Stimulated activated naive CD8-positive, alpha-beta T cell treated with anti-CD3 and anti-CD28 coated beads, Interleukin-15, Interleukin-2, amounts not matched to agents 100 U/mL and 50 U/mL, for 24 hours (primary cell): ENCODE measurements around the gene SLC13A1.
"Not testable (repeated sequence)": the region's sequence is repeated elsewhere in the genome, so short reads cannot be mapped to it uniquely, and the experiment has no call there.

Experiments used
- ATAC-seq: fragments of 150-1000 bp; cut with Tn5 transposase; one replicate; pipeline ENCODE4 v1.10.0; 2021
- DNase-seq: peaks from one replicate; pipeline ENCODE4 v3.0.0; 2021

Gene SLC13A1

GRCh38 chr7:123199883-123200282 is at the start of gene SLC13A1:
Gene SLC13A1 (minus strand): TSS chr7:123199969. CDS start chr7:123199946, 23 bp downstream.
- no peak for DNase-seq
- no peak for ATAC-seq

DNA sequence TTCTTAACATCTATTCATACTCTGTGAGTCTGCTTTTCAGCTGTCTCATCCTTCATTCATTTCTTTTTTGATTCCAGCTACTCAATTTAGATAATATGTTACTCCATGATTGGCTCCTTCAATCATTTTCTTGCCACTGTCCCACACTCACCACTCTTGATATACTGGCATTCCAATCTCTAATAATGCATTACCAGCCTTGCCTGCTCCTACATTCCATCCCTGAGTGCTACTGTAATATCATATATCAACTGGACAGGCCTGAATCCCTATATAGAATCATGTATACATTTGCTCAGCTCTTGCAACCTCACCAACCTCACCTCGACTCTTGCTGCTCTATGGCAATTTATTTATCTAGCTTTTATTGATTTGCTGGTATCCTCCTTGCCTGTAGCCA is 45.0 kb upstream of the SLC13A1 start:
- ATAC-seq (no peak), DNase-seq (no peak)

- ATAC-seq (no peak), DNase-seq (no peak)
Measured at GRCh38 chr7:123242467-123243092, 42.8 kb upstream of the SLC13A1 start.

GRCh38 chr7:123241809-123242208 is 42.0 kb upstream of the SLC13A1 start:
- ATAC-seq (no peak), DNase-seq (no peak)

DNA sequence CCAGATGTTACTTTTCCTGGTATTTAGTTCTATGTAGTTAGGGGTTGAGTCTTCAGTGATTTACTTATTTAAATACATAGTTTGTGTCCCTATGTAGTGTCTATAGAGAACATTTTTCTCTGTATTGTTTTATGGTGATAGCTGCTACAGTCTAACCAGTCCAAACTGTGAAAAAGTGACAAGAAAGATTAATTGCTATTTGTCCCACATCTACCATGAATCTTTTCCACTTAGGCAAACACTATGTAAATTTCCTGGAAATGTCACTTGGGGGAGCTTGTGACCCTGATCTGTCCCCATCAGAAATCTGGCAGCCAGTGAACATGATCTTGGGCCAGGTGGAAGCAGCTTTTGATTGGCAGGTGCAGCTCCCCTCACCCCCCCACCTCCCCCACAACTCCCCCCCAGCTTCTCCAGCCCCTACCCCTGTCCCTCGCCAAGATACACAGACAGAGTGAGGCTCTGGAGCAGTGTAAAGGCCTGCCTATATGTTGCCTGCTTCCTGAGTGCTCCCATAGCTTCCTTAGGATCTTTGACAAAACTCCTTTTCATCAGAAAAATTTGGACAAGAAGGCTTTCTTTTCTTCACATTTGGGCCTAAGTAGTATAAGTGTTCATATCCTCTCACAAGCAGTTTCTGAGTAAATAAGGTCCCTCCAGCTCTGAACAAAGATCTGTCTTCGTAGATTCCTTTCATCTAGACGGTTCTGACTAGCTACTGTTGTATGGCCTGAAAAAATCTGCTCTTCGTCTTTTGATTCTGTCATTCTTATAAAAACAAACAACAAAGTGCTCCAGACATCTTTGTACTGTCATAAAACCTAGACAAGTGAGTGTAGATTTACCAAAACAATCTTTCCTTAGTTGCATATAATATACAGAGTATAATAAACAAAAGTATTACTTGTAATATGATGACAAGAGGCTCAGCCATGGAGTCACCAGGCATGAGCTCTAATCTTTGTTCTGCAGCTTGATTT is 31.5 kb upstream of the SLC13A1 start:
- no peak for ATAC-seq
- no peak for DNase-seq

GRCh38 chr7:123230603-123231002 is 30.8 kb upstream of the SLC13A1 start:
- no peak for ATAC-seq
- DNase-seq = no peak

DNA sequence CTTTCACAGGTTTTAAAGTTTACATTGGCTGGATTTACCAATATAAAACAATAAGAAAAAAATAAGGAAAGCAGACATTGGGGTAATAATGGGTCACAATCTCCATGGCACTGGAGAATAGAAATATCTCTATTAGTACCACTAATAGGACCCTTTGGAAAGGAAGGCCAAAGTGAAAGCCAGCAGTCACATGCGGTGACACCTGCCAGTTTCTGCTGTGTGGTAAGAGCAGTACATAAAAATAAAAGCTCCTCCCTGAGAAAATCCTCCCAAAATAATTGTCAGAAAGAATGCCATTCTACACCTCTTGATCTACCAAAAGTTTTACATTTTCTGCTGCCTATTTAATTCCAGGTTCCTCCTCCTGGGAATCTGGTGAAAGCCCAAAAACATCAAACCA is 30.4 kb upstream of the SLC13A1 start:
- no peak for ATAC-seq
- DNase-seq = no peak

GRCh38 chr7:123229426-123229825 is 29.7 kb upstream of the SLC13A1 start:
- DNase-seq = no peak
- no peak for ATAC-seq

DNA sequence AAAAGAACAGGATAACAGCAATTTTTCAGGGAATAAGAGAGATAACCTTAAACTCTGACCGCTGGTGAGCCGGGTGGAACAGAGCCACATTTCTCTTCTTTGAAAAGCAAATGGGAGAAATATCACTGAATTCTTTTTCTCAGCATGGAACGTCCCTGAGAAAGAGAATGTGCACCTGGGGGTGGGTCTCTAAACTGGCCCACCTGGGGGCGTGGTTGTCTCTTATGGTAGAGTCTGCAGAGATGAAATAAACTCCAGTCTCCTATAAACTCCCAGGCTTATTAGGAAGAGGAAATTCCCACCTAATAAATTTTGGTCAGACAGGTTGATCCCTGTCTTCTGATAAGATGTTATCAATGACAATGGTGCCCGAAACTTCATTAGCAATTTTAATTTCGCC is 27.9 kb upstream of the SLC13A1 start:
- not testable (repeated sequence) for DNase-seq

DNA sequence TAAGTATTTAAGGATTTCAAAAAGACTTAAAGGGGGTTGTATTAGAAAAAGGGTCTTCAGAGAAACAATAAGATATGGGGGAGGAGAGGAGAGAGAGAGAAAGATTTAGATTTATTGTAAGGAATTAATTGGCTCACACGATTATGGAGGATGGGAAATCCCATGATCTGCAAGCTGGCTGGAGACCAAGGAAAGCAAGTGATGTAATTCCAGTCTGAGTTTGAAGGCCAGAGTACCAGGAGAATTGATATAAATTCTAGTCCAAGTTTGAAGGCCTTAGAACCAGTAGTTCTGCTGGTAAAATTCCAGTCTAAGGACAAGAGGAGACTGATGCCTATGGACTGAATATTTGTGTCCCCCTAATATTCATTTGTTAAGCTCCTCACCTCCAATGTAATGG is 20.6 kb upstream of the SLC13A1 start:
- no peak for ATAC-seq
- DNase-seq = no peak

More for the DNA sequence above, 27.9 kb upstream of the SLC13A1 start:
- not testable (repeated sequence) for ATAC-seq

GRCh38 chr7:123218866-123219265 is 19.1 kb upstream of the SLC13A1 start:
- ATAC-seq = no peak

GRCh38 chr7:123216825-123217224 is 17.1 kb upstream of the SLC13A1 start:
- ATAC-seq (no peak), DNase-seq (no peak)

More at GRCh38 chr7:123218866-123219265, 19.1 kb upstream of the SLC13A1 start:
- no peak for DNase-seq

DNA sequence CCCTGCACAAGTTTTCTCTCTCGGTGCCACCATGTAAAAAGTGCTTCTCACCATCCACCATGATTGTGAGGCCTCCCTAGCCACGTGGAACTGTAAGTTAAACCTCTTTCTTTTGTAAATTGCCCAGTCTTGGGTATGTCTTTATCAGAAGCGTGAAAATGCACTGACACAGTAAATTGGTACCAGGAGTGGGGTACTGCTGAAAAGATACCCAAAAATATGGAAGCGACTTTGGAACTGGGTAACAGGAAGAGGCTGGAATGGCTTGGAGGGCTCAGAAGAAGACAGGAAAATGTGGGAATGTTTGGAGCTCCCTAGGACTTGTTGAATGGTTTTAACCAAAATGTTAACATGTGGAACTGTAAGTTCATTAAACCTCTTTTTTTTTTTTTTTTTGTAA is 15.6 kb upstream of the SLC13A1 start:
- DNase-seq = no peak
- ATAC-seq = no peak

DNA sequence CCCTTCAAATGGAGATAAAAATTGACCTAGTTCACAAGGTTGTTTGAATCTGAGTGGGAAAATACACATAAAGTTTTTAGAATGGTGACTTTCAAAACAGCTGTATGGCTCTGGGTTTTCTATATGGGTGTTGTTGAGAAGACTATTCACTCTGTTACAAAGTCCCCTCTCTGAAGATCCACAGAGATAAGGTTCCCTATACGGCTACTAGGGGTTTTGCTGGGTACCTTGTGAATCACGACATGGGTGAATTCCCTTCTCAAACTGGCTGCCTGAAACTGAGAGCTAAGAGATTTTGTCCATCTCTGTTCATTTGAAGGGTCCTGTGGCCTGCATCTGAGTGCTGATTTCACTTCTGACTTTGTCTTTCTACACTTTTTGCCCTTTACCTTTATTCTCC is 11.8 kb upstream of the SLC13A1 start:
- ATAC-seq (no peak), DNase-seq (no peak)

DNA sequence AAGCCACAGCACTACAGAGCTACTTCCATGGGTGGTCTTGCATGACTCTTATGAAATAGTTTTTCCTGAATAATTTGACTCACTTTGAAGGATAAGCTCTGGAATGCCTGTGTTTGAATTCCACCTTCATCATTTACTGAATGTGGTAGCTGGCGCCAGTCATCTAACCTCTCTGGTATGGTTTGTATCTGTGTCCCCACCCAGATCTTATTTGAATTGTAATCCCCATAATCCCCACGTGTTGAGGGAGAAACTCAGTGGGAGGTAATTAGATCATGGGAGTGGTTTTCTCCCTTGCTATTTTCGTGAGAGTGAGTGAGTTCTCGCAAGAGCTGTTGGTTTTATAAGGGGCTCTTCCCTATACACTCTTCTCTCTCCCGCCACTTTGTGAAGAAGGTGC is 11.2 kb upstream of the SLC13A1 start:
- ATAC-seq = no peak

GRCh38 chr7:123209786-123210185 is 10.0 kb upstream of the SLC13A1 start:
- ATAC-seq (no peak), DNase-seq (no peak)

More for the DNA sequence above, 11.2 kb upstream of the SLC13A1 start:
- no peak for DNase-seq

- ATAC-seq (no peak), DNase-seq (no peak)
Measured at GRCh38 chr7:123208793-123209192, 9.0 kb upstream of the SLC13A1 start.

DNA sequence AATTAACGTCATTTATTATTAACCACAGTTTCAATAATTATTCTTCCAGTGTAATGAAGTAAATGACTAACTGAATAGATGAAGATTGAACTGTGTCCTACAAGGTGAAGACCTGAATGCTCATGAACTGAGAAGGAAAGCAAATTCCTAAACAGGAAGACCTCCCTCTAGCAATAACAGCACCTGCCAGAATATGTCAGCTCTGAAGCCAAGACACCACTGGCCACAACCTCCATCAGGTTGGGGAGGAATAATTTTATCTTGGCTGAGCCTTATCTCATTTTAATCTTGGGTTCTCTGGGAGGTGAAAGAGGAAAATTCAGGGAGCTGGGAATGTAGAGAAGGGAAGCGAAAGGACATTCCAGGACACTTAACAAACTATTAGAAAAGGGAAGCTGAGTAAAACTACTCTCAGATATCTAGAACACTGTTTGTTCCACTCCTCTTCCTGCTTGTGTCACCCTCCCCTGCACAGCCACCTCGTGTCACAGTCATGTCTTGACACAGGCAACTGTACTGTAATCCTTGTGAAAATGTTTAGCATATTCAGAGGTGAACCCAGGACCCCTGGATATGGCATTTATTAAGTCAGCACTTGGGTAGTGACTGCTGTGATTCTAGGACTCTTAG is 4.6 kb upstream of the SLC13A1 start:
- ATAC-seq = no peak

GRCh38 chr7:123201901-123202300 is 2.1 kb upstream of the SLC13A1 start:
- no peak for DNase-seq
- no peak for ATAC-seq

More for the DNA sequence above, 4.6 kb upstream of the SLC13A1 start:
- DNase-seq = no peak

GRCh38 chr7:123198668-123199652 is 809 bp downstream of the SLC13A1 start:
- ATAC-seq (no peak), DNase-seq (no peak)

DNA sequence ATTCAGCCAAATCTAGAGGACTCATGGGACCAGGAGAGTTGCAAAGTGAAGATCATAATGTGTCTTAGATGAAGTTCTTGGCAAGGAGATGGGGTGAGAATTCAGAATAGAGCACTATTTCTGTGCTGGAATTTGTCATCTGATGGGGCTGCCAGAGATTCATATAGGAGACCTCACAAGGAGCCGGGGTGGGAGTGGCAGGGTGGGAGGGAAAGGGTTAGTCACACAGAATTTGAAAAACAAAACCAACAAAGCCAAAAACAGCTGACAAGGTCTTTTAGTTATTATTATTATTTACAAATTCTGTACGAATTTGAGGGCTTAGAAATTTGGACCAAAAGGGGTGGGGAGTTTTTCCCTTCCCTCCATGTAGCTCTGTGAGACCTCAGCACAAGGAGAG is 1.7 kb downstream of the SLC13A1 start:
- no peak for DNase-seq
- no peak for ATAC-seq

GRCh38 chr7:123193235-123193634 is 6.5 kb downstream of the SLC13A1 start:
- DNase-seq (no peak), ATAC-seq (no peak)
